Psoas muscle (tissue), 8 donors: ENCODE data around the gene NBL1. TPM values are rescaled to one million over a fixed set of nuclear protein-coding genes. Genes with fewer than 3 reads are reported as not detected.
"Not testable (repeated sequence)": the region's sequence is repeated elsewhere in the genome, so short reads cannot be mapped to it uniquely, and the experiment has no call there.

Source experiments
- ATAC-seq, 4 donors: fragments of 200-7000 bp; cut with Tn5 transposase; one replicate each; pipeline ENCODE4 v1.9.1; 2020; ENCODE audit warnings: moderate library complexity in 3 of 4, mild to moderate bottlenecking in 2 of 4
- DNase-seq, 2 donors: peaks; one replicate each; pipeline ENCODE4 v3.0.0-alpha.2; 2020
- H3K27ac ChIP-seq: fragments of 200-600 bp; one replicate; pipeline ENCODE4 v1.8.0; 2022
- H3K27me3 ChIP-seq, 3 donors: fragments of 200-600 bp in 1 of 3; one replicate each; pipeline versions ENCODE4 v1.6.1 to v1.8.0; 2013 to 2022; ENCODE audit warnings: low read length in 2 of 3, mild to moderate bottlenecking in 2 of 3, moderate library complexity in 1 of 3; ENCODE audit not compliant: insufficient read depth in 3 of 3
- H3K36me3 ChIP-seq, 2 donors: fragments of 200-600 bp in 1 of 2; one replicate each; pipeline versions ENCODE4 v1.6.1 to v1.8.0; 2013 to 2022; ENCODE audit warnings: low read depth in 1 of 2, mild to moderate bottlenecking in 1 of 2, moderate library complexity in 1 of 2; ENCODE audit not compliant: insufficient read depth in 1 of 2
- H3K4me1 ChIP-seq: fragments of 200-600 bp; one replicate; pipeline ENCODE4 v1.8.0; 2022
- H3K4me3 ChIP-seq: fragments of 200-600 bp; one replicate; pipeline ENCODE4 v1.8.0; 2022; ENCODE audit warnings: mild to moderate bottlenecking
- H3K9me3 ChIP-seq: fragments of 200-600 bp; one replicate; pipeline ENCODE4 v1.8.0; 2022
- WGBS, 3 donors: extraction: QIAGEN DNeasy Blood & Tissue Kit; methylation state at CpG; one replicate each; pipeline versions ENCODE4 v1.1.6 to v1.1.7; 2013; 5-methylcytosine and 5-hydroxymethylcytosine counted together
- intact Hi-C, 2 donors: fragments of 100-400 bp; cut with DNase I; formaldehyde crosslinking; loops; one replicate each; pipeline versions ENCODE4 v1.11.0 to v1.14.2; 2022
- polyA plus RNA-seq, 3 donors: library from polyadenylated mRNA; stranded (reverse); fragments of 200-250 nt; gene quantifications; one replicate each; pipeline ENCODE4 v1.2.3, GENCODE V29; 2013
- total RNA-seq, 4 donors: library from RNA; stranded (reverse); fragmentation: NEBNext Ultra II Directional in 2 of 4; extraction: Animal tissue kit (Norgen Biotek cat#: 25700) in 2 of 4; gene quantifications; one replicate each; pipeline versions ENCODE4 v1.2.1 to v1.2.4, GENCODE V29; 2021 to 2023
- TF ChIP-seq, protein P1 (sequence below): fragments of 200-600 bp; IDR thresholded peaks from one replicate; pipeline ENCODE4 v1.8.0; 2022; ENCODE audit warnings: antibody characterized with exemption
- donor health status: healthy with polysubstance abuse.
- donor health status: DM: no; HTN: no; CAD: no; lungs with moderate emphysema.
- donor health status: Bipolar disorder and iron deficiency.
- donor health status: healthy.
- donor health status: DM: yes; HTN: yes; CAD: no.
- donor health status: DM: no; HTN: no; CAD: no.
- donor health status: DM: no; HTN: no; CAD: no.
- donor health status: DM: yes; HTN: yes; CAD: no.

NBL1 gene
- total and polyA plus RNA-seq, 7 donors: 11.8 to 22.8 (median 13.0) TPM

GRCh38 chr1:19630720-19631395 lies 13.3 kb upstream of the NBL1 start:
- 88 to 89% (median 89%) methylated on average over 6 of the region's 6 CpGs for WGBS, 3 donors

DNA sequence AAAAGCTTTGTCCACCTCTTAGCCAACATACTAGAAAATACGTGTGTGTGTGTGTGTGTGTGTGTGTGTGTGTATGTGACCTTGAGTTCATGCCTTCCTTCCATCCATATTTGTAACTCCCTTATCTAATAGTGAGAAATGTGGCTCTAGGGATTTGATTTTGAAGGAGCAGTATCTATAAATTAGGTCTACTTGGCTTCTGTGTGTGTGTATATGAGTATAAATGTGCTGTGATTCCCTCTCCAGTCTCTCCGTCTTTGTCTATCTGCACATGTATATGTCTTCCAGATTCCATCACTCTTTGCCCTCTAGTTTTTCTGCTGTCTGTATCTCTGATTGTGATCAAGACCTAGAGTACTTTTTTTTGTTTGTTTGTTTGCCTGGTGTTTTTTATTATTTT lies 11.9 kb upstream of the NBL1 start:
- H3K9me3 ChIP-seq: no peaks in the 10 kb centered on the region
- H3K36me3 ChIP-seq: peaks cover 8 to 12% of the 10 kb centered on the region in 2 donors
- TF ChIP-seq, protein P1, sequence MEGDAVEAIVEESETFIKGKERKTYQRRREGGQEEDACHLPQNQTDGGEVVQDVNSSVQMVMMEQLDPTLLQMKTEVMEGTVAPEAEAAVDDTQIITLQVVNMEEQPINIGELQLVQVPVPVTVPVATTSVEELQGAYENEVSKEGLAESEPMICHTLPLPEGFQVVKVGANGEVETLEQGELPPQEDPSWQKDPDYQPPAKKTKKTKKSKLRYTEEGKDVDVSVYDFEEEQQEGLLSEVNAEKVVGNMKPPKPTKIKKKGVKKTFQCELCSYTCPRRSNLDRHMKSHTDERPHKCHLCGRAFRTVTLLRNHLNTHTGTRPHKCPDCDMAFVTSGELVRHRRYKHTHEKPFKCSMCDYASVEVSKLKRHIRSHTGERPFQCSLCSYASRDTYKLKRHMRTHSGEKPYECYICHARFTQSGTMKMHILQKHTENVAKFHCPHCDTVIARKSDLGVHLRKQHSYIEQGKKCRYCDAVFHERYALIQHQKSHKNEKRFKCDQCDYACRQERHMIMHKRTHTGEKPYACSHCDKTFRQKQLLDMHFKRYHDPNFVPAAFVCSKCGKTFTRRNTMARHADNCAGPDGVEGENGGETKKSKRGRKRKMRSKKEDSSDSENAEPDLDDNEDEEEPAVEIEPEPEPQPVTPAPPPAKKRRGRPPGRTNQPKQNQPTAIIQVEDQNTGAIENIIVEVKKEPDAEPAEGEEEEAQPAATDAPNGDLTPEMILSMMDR: no peak
- ATAC-seq (no peak), DNase-seq (no peak)
- intact Hi-C loops: no loop called here
- H3K4me1 ChIP-seq: no peaks in the 10 kb centered on the region
- no peak overlapping the region for H3K4me3 ChIP-seq
- H3K27ac ChIP-seq: no peak overlapping the region
- H3K27me3 ChIP-seq: no peaks in the 10 kb centered on the region
- 82 to 95% (median 88%) methylated on average over 2 of the region's 2 CpGs for WGBS, 3 donors

More at GRCh38 chr1:19630720-19631395, 13.3 kb upstream of the NBL1 start:
- TF ChIP-seq, protein P1: no peak
- peaks cover 11 to 25% of the 10 kb centered on the region in 2 donors for H3K36me3 ChIP-seq
- intact Hi-C loops: no loop called here
- H3K27me3 ChIP-seq: no peaks in the 10 kb centered on the region
- DNase-seq (no peak), ATAC-seq (no peak)
- H3K4me1 ChIP-seq: no peaks in the 10 kb centered on the region
- H3K4me3 ChIP-seq: no peak overlapping the region
- H3K9me3 ChIP-seq: no peaks in the 10 kb centered on the region
- no peak overlapping the region for H3K27ac ChIP-seq

GRCh38 chr1:19633106-19633505 lies 11.0 kb upstream of the NBL1 start:
- H3K36me3 ChIP-seq: peaks cover 4 to 5% of the 10 kb centered on the region in 2 donors
- no peaks in the 10 kb centered on the region for H3K9me3 ChIP-seq
- WGBS, 3 donors: 77 to 80% (median 79%) methylated on average over 2 of the region's 2 CpGs
- intact Hi-C loops: no loop called here
- H3K4me1 ChIP-seq: no peaks in the 10 kb centered on the region
- H3K27ac ChIP-seq: no peak overlapping the region
- no peak for DNase-seq
- ATAC-seq: no peak
- no peaks in the 10 kb centered on the region for H3K27me3 ChIP-seq
- TF ChIP-seq, protein P1: no peak
- no peak overlapping the region for H3K4me3 ChIP-seq

GRCh38 chr1:19635064-19635463 lies 9.0 kb upstream of the NBL1 start:
- H3K36me3 ChIP-seq, H3K9me3 ChIP-seq, intact Hi-C loops, H3K4me3 ChIP-seq, ATAC-seq, DNase-seq, H3K4me1 ChIP-seq, H3K27me3 ChIP-seq, H3K27ac ChIP-seq: not testable (repeated sequence)
- WGBS, 3 donors: 93 to 96% (median 95%) methylated on average over 9 of the region's 9 CpGs

DNA sequence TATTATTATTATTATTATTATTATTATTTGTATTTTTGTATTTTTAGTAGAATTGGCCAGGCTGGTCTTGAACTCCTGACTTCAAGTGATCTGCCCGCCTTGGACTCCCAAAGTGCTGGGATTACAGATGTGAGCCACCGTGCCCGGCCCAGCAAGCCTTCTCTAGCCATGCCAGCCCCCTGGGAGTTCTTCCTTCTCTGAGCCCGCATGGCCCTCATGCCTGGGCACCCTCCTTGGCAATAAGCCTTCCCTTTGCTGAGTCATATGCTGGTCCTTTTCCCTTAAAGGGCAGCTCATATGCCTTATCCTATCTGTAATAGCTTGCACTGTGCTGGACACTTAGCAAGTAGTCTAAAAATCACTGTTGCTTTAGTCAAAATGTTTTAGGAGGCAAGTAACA lies 8.5 kb upstream of the NBL1 start:
- TF ChIP-seq, protein P1: no peak
- WGBS, 3 donors: 48 to 76% (median 60%) methylated on average over 4 of the region's 4 CpGs

More for the DNA sequence above, 8.5 kb upstream of the NBL1 start:
- Histone ChIP-seq H3K27ac (no peak overlapping the region), H3K36me3 (no peaks in the 10 kb centered on the region), H3K4me3 (no peak overlapping the region), H3K4me1 (no peaks in the 10 kb centered on the region), H3K9me3 (no peaks in the 10 kb centered on the region), H3K27me3 (no peaks in the 10 kb centered on the region)
- ATAC-seq (peak; percentile 57 to 75 (median 66)), DNase-seq (no peak)
- intact Hi-C loops: no loop called here
